GM19468 (cell line): ENCODE data around the gene HIVEP3.

ENCODE experiments used
- ATAC-seq: cut with Tn5 transposase; IDR thresholded peaks from one replicate; pipeline ENCODE4 v1.9.1; 2021; ENCODE audit warnings: mild to moderate bottlenecking, moderate library complexity, moderate number of reproducible peaks; ENCODE audit not compliant: unreplicated experiment; ENCODE audit errors: extremely low read depth

HIVEP3 gene

DNA sequence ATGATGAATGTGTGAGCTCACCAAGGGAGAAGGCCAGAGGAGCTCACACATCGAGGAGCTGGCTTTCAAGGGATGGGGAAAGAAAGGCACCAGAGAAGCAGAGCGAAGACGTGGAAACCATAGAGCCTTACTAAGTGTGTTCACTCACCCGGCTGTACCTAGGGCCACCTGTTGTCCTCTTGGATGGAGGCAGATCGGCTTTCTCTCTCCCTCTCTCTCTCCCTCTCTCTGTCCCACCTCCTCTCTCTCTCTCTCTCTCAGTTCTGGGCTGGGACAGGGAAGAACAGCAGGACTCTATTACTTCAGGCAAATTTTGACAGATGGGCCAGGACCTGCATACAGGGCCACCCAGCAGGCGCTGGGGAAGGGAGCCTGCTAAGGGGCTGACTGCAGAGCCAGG is 64.8 kb downstream of the HIVEP3 start:
- ATAC-seq = no peak

DNA sequence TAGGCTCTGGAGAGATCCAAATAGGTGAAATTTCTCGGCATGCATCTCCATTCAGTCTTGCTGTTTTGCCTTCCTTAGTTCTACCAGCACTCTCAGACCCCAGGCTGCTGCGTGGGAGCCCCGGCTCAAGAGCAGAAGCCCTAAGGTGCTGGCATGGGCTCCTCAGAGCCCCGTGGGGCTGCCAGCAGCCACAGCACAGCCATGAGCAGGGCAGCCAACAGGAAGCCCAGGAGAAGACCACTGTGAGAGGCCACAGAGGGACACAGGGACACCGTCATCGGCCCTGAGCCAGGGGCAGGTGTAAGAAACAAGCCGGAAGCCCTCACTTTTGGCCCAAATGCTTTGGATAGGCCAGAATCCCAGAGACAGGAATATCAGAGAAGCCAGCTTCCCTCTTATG is 66.6 kb downstream of the HIVEP3 start:
- ATAC-seq = no peak

DNA sequence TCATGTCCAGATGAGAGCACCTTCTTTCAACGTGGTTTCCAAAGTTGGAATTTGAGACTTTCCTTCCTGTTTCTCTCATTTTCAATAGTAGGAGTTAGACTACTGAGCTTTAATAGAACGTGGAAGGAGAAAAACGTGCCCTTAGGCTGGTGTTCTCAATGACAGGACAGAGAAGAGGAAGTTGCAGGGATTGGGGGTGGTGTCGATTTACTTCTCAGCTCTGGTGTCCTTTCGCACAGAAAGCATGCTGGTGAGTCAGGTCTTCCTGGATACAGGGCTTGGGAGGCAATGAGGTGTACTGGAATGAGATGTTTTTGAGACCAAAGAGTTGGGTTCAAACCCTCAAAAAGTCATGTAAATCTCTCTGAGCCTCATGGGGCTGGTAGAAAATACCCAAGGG is 67.1 kb downstream of the HIVEP3 start:
- no peak for ATAC-seq

DNA sequence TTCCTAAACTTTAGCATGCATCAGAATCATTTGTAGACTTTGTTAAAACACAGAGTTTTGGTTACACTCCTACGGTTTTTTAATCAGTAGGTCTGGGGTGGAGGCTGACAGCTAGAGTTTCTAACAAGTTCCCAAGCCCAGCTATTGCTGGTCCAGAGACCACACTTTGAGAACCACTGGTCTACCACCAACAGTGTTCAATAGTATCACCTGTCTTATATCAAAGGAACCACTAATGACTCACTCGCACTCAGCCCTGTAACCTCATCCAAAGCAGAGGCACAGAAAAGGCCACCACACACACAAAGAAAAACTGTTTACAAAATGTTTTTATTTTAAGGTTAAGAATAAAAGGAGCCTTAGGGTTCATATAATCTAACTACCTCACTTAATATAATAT is 68.7 kb downstream of the HIVEP3 start:
- ATAC-seq = no peak

DNA sequence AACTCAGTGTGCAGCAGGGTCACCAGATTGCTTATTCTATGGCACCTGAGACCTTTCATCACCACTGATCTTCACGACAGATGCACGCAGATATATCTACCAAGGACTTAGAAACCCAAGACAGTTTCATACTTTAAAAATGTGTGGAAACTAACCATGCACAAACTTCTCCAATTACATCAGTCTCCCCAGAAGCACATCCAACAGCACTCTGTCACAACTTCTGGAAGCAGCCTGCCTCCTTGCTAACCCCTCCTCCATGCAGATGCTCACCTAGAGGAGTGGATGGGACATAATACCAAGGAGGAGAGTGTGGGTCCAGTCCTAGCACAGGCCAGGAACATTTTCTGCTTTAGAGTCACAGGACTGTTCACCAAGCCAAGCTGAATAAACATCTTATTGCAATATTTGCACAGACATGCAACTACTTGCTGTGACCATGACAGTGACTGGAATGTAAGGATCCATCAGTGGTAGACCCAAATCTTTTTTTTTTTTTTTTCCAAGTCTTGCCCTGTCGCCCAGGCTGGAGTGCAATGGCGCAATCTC is 69.4 kb downstream of the HIVEP3 start:
- ATAC-seq = no peak

DNA sequence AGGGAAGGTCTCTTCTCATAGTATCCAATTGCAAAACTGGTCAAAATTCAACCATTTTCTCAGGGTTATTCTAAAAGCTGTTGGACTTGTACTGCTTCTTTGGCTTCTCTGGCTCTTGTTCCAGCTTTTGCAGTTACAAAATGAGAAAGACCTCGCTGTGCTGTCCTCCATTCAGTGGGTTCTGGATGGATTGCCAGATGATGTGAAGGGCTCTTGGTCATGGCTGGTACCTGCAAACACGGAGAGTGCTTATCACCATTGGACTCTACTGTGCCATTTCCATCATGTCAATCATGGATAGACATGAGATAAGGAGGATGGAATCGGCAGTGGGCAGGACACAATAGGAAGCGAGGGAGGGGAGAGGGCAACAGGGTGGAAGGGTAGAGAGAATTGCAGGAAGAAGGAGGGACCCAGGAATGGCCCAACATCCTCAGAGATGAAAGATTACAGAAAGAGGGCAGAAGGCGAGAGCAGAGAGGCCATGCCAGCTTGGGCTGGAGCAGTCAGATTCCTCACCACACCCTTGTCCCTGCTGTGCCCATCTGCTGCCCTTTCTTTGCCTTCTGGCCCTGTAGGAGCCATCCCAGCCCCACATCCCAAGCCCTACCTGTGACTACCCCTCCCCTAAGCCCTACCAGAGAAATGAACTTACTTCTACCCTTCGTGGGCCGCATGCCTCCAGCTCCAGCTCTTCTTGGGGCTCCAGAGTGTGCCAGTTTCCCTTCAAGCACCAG is 70.3 kb downstream of the HIVEP3 start:
- no peak for ATAC-seq

DNA sequence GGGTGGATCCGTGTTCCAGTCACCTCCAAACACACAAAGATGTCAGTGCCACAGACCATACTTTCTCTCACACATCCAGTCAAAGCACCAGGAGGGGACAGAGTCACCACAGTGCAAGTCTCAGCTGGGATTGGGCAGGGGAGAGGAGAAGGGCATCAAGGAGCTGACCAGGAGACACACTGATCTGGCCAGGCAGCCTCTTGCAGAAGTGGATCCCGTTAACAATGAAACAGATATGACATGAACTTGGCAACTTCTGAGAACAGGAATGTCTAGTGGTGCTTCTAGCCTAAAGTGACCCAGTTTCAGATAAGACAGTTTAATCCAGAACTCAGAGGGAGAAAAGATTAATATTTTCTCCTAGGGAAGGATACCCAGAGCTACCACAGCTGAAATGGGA is 71.0 kb downstream of the HIVEP3 start:
- ATAC-seq = no peak

DNA sequence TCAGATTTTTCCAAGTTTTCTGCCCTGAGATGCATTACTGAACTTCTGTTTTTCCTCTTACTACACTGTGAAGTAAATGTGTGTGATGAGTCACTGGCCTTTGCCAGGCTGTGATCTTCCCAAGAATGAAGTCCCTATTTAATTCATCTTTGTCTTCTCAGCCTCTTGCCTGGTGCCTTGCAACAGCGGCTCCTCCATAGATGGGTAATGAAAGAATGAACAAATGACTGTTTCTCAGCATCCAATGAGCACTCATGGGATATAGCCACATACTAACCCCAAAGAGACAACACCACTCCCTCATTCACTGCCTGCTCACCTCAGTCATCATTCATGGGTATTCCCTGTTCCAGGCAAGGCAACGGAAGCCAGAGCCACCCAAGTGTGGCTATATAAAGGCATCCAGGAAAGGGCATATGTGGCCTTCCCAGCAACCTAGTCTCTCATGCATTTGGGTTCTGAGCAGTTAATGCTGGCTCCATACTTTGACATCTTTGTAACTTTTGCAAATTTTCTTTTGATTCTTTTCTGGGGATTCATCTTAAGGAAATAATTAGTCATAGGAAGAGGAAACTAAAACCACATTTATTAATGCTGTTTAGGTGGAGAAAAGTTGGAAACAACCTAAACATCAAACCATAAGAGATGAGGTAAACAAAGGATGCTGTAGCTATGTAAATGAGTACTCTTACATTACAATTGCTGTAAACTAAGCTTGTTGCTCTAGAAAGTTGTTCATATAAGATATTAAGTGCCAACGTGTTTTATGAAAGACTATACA is 71.9 kb downstream of the HIVEP3 start:
- no peak for ATAC-seq

DNA sequence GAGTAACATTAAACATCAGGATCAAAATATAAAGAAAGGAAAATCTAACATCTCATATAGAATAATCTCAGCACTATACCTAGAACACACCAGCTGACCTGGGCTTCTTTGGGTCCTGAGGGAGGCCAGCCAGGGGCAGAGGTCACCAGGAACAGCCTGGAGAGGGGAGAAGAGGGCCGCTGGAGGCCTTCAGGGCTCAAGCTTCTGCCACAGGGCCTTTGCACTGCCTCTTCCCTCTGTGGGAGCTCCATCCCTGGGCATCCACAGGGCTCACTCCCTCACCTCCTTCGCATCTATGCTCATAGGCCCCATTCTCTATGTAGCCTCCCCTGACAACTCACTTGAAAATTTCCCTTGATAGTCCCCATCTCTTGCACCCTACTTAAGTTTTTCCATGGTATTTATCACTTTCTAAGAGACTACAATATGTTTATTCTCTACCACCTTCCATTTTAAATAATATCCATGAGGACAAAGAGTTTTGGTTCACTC is 73.9 kb downstream of the HIVEP3 start:
- no peak for ATAC-seq

DNA sequence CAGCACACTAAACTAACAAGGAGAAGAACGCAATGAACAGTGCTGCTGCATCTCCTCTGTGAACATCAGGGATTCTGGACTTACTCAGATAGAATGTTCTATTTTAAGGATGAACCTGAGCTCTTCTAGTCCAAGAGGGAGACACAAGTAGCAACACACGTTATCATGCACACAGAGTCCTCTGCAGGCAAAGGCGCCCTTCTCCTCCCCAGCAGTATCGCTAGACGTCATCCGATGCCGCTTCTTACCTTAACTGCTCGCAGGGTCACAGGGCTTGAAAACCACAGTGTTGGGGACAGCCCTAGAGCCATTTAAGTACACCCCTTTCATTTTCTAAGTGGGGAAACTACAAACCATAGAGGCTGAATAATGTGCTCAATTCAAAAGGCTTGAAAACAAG is 74.5 kb downstream of the HIVEP3 start:
- ATAC-seq = no peak

DNA sequence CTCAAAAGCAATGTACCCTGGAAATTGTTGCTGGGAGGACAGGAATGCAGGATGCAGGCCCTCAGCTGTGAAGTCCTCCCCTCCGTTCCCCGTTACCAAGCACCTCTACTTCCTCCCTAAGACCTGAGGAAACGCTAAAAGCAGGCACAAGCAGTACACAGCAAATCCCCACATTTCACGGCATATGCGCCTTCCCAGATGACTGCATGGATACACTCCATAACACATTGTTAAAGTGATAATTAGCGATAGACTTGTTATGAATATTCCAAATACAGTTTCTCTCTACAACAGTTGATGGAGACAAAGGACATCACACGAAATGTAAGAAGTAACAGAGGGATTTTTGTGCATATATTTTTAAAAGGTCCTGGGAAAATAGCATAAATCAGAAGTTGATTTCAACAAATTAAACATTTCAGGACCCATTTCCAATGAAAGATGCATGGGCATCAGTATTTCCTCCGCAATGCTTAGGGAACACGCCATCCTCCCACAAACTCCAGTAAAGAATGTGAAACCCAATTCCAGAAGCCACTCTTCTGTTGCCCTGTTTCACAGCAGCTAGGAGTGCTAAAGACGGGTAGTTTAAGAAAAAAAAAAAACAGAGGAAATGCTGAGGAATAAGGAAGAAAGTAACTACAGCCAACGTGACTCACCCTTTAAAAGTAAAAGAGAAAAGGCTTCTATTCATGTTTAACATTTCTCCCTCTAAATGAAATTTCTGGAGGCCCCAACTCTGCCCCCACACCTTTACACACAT is 75.5 kb downstream of the HIVEP3 start:
- no peak for ATAC-seq

DNA sequence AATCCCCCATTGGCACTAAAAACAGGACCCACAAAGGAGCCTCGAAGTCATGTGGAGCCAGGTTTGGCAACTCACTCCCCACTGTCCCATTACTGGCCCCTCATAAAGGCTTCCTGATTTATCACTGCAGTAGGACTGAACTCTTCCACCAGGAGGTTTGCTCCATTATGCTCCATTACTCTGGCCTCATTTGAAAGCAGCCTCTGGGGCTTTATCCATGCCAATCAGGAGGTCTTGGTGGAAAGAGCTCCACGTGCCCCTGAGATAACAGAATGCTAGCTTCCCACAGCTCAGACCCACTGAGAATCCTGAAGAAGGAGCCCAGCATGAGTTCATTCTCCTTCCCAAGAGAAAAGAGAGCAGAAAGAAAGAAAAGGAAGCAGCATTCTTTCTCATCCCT is 76.4 kb downstream of the HIVEP3 start:
- no peak for ATAC-seq

DNA sequence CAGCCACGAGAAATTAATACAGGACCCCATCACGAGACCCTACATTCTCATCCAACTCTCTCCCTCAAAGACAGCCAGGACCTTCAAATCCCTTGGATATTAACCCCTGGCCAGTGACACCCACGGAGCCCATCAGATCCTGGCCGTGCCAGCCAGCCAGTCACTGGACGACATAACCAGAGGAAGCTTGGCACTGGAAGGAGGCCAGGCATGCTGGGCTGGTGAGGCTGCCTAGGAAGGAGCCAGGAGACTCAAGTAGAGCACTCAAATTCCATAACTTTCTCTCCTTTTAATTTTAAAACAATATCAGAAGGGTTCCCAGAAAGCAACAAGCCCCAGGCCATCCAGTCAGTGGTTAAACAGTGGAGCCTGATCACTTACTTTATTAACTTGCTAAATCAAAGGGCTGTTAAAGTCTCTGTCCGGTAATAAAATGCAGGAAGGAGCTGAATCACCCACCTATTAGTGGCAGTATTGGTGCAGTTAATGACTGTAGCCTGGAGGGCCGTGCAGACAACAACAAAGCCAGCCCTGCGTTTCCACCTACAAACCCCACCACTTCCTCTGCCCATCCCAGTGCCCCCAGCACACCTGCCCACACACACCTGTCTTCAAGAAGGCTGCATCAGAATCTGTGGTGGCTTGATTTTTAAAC is 78.0 kb downstream of the HIVEP3 start:
- no peak for ATAC-seq

DNA sequence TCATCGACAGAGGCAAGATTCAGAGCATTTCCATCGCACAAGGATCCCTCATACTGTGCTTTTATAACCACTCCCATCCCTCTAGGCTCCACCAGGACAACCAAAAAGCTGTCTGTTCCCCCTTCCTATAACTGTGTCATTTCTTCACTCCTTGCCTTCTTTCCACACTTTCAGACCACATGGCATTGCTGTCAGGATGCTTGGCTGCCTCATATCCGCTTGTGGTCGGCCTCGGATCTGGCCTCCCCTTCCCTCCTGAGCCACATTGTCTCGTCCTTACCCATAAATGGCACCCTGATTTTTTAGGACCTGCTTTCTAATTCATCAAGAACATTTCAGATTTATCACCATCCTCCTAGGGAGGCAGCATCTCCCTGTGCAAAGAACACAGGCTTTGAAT is 80.5 kb downstream of the HIVEP3 start:
- ATAC-seq = no peak

DNA sequence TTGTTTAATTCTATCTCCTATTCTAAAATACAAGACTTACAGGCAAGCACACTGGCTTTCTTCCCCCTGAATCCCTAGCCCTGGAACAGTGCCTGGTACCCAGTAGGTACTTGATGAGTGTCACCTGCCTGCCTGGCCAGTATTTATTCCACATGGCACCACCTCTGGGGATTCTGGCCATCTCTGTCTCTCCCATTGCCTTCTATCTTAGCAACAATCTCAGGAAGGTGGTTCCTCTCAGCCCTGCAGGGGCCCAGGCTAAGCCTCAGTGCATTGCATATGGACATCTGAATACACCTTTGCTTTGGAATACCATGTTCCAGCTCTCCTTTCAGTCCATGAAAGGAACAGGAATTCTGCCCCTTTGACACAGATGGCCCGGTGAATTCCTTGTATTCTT is 81.0 kb downstream of the HIVEP3 start:
- no peak for ATAC-seq

DNA sequence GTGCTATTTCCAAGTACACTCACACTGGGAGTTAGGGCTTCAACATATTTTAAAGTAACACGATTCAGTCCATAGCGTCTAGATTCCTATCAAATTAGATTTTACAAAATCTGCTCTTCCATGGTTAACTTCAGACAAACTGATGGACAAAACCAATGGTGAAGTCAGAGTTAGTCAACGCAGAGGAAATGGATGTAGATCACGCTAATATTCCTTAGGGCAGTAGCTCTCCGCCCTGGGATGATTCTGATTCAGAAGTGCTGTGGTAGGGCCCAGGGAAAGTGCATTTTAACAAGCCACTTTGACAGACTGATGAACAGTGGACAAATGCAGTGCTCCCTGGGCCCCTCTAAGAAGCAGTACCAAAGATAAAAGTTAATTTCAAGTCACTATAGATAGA is 83.2 kb downstream of the HIVEP3 start:
- ATAC-seq = no peak

DNA sequence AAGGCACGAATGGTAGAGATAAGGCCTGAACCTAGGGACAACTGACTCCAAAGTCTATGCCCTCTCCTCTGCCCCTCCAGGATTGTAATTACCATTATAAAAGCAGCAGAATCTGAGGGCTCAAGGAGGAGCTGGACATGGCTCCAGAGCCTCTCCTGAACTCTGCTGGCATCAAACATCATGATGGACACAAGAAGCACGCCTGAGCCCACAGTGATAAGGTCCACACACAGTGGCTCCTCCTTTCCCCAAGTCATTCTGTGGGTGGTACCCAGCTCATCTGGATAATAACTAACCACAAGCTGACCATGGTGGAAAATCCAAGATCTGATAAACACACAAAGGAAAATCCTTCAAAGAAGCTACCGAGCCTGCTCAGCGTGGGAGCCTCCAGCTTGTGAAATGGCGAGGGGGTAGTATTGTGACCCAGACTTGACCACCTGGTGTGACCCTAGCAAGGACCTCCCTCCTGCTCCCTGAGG is 85.2 kb downstream of the HIVEP3 start:
- ATAC-seq = no peak

DNA sequence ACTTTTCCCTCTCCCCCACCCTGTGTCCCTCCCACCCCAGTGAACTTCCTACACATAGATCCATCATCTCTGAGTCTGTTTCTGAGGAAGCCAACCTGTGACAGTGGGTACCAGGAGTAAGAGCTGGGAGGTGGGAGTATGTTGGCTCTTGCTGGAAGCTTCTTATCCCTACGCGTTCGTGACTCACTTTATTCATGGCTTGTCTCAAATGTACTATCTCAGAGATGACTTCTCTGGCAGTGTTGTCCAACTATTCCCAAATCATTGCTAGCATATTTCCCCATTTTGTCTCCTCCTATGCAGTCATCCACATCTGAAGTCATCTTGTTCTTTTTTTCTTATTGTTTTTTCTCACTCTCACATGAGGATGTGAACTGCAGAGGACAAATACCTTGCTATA is 88.0 kb downstream of the HIVEP3 start:
- no peak for ATAC-seq

DNA sequence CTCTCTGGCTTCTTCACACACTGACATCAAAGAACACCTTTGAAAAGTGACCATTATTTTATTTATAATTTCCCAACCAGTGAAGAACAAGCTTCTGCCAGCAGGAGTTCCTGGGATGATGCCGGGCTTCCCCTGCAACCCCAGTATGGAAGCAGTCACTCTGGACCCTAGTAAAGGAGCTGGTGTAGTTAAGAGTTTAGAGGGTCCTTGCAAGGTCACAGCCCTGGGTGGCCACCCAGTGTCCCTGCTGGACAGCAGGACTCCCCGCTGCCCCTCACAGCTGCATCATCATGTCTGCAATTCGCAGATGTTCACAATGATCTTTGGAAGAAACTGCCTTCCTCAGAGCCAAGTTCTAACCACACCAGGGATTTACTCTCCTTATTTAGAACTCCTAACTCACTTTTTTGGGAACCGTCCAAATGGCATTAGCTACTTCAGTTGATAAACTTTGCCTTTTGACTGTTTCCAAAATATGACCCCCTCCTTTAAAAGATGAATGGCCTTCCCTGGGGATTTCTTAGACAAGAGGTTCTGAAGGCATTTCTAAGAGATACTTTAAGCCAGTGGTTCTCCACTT is 90.6 kb downstream of the HIVEP3 start:
- ATAC-seq = no peak

DNA sequence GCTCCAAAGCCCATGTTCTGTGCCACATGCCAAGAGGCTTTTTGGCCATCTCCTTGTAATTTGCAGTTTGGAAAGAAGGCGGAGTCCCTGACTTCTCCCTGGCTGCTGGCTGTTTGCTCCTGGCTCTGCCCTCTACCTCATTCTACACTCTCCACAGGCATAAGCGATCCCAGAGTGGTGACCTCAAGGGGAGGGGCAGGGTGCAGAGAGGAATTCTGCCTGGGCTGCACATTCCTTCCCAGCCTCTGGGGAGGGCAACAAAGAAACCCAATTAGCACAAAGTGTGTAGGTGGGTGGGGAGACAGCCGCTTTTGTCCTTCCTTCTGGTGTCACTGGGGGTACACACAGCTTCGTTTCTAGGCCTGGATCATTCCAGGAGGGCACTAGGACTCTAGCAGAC is 95.3 kb downstream of the HIVEP3 start:
- no peak for ATAC-seq
